HL-60 (cell line): ENCODE measurements around the gene CYP4X1.
A peak's percentile ranks its signal among the peaks of the same experiment; 100 is the strongest.

Experiments
- DNase-seq, 2 experiments: peaks; one replicate each; pipeline ENCODE4 v3.0.0-alpha.2; 2010 to 2020; ENCODE audit warnings: low read depth in 1 of 2, low spot score in 1 of 2
- H3K27ac ChIP-seq: fragments of 250-450 bp; sonication (Bioruptor Pico); replicated peaks from 2 replicates; pipeline ENCODE4 v1.5.1; 2020; ENCODE audit warnings: mild to moderate bottlenecking, moderate library complexity
- H3K27me3 ChIP-seq: fragments of 250-450 bp; sonication (Bioruptor Pico); 2 replicates; pipeline ENCODE4 v1.5.1; 2021; ENCODE audit warnings: mild to moderate bottlenecking, moderate library complexity; ENCODE audit not compliant: insufficient read depth, poor library complexity, severe bottlenecking
- H3K4me3 ChIP-seq: replicated peaks from 2 replicates; pipeline ENCODE4 v1.5.1; 2011; ENCODE audit warnings: mild to moderate bottlenecking, control low read depth, low read length; ENCODE audit not compliant: insufficient read depth
- CTCF ChIP-seq: IDR thresholded peaks from one replicate; pipeline ENCODE4 v1.5.1; 2011; ENCODE audit warnings: low read length, control low read depth, inconsistent platforms; ENCODE audit not compliant: insufficient read depth
- GABPA ChIP-seq: IDR thresholded peaks from 2 replicates; pipeline ENCODE4 v1.6.1; 2012; ENCODE audit warnings: low read depth
- POLR2AphosphoS5 ChIP-seq: IDR thresholded peaks from 2 replicates; pipeline ENCODE4 v1.6.1; 2012; ENCODE audit warnings: low read depth
- REST ChIP-seq: IDR thresholded peaks from 2 replicates; pipeline ENCODE4 v1.6.1; 2012; ENCODE audit warnings: low read depth; ENCODE audit not compliant: insufficient replicate concordance
- SPI1 ChIP-seq: IDR thresholded peaks from 2 replicates; pipeline ENCODE4 v1.6.1; 2012; ENCODE audit warnings: low read depth, mild to moderate bottlenecking, borderline replicate concordance

The CYP4X1 gene

GRCh38 chr1:46991083-46991923 lies 32.2 kb upstream of the CYP4X1 start:
- TF ChIP-seq GABPA: no peak
- TF ChIP-seq SPI1: no peak
- TF ChIP-seq REST: no peak
- no peak for TF ChIP-seq POLR2AphosphoS5
- TF ChIP-seq CTCF: no peak
- Histone ChIP-seq H3K27me3 (no peaks in the 10 kb centered on the region), H3K4me3 (no peak overlapping the region), H3K27ac (no peak overlapping the region)
- DNase-seq: no peak

- no peak overlapping the region for H3K27ac ChIP-seq
- no peaks in the 10 kb centered on the region for H3K27me3 ChIP-seq
- TF ChIP-seq CTCF: no peak
- no peak for TF ChIP-seq POLR2AphosphoS5
- no peak for TF ChIP-seq REST
- TF ChIP-seq GABPA: no peak
- TF ChIP-seq SPI1: no peak
- no peak overlapping the region for H3K4me3 ChIP-seq
- peak in 1 of 2 experiments; percentile 1 for DNase-seq
Measured at GRCh38 chr1:46996659-46997281, 26.7 kb upstream of the CYP4X1 start.

- H3K27me3 ChIP-seq: no peaks in the 10 kb centered on the region
- peak; percentile 55 for TF ChIP-seq CTCF
- TF ChIP-seq REST: no peak
- no peak for TF ChIP-seq GABPA
- H3K4me3 ChIP-seq: no peak overlapping the region
- no peak overlapping the region for H3K27ac ChIP-seq
- DNase-seq: no peak
Measured at GRCh38 chr1:47002211-47002610, 21.3 kb upstream of the CYP4X1 start.
